ENCODE data around the gene FBLN1.

Gene FBLN1

DNA sequence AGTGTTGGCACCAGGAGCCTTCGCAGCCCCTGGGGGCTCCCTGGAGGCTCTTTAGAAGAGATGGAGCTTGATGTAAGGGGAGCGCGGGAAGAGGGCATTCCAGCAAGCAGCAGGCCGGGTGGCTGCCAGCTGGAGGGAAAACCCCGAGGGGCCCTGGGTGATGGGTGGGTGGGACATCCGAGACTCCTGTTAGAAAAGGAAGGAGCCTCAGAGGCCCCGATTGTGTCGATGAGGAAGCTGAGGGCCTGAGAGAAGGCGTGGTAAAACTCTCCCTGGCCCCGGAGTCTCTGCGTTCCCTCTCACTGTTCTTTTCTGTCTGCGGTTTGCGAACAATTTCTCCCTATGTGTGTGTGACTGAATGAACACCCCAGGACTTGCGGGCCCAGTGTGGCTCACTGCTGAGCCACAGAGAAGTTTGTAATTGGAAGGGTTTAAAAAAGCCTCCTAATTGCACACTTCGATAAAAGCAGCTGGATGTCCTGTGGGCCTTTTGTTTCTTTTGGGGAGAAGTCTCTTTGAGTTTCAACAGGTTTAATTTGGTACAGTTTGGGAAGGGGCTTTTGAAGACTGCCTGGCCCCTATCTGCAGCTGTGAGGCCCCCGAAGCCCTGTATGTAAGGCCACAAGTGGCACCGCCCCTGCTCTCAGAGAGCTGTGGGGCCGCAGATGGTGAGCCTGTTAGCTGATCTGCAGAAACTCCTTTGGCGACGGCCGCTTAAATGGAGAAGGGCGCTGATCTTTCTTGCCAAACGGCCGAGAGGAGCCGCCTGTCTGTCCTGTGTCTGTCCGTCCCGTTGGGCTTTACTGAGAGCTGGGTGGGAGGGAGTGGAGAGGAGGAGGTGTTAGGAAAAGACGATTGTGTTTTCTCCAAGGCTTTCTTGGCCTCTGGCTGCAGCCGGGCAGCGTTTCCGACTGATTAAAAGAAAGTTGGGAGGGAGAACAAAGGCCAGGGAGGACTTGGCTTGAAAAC lies 2.0 kb downstream of the FBLN1 start:
- DNase-seq (ENCODE audit: low read depth in 2 of 2): peak in 1 of 2 donors; percentile 3

DNA sequence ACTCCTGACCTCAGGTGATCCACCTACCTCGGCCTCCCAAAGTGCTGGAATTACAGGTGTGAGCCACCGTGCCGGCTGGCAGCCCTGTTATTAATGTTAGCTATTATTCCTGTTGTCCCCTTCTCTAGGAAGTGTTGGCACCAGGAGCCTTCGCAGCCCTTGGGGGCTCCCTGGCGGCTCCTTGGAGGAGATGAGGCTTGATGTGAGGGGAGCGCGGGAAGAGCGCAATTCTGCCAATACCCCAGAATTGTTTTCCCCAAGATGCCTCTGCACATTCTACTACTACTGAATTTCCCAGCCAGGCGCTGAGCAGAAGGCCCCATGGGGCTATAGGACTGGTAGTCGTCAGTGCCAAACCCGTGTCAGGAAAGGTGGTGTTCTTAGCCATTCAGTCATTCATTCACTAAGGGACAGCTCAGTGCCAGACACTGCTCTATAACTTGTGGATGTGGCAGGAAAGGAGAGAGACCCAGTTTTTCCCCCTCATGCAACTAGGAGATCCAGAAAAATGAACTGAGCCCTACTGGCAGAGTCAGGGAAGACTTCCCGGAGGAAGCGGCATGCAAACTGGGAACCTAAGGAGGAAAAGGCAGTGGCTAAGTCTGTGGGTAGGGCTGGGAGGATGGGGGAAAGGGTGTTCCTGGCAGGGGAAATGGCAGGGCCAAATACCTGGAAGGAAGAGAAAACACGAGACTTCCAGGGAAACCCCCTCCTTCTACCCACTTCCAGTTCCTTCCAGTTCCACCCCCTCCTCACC lies 3.5 kb downstream of the FBLN1 start:
- no peak for DNase-seq (ENCODE audit: low read depth in 2 of 2)

DNA sequence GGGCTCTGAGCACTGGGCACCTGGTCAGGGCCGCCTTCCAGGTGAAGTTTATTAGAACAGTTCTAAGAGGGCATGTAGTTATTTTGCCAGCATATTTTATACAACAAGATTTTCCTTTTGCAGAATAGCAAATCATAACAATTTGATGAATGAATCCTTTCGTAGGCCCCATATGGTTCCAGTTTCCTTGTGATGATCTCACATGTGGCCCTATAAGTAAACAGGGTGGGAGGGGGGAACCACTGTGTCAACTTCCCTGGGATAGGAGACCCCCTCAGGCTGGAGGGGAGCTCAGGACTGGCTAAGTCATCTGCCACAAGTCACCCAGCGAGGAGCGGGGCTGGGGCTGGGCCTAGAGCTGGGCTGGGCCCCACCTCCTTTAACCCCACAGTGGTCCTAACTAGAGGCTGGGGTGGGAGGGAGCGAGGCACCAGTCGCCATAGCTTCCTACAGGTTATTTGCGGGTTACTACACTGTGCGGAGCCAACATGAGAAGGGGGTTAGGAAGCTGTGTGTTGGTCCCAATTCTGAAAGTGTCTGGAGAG lies 4.2 kb downstream of the FBLN1 start:
- no peak for DNase-seq (ENCODE audit: low read depth in 2 of 2)

DNA sequence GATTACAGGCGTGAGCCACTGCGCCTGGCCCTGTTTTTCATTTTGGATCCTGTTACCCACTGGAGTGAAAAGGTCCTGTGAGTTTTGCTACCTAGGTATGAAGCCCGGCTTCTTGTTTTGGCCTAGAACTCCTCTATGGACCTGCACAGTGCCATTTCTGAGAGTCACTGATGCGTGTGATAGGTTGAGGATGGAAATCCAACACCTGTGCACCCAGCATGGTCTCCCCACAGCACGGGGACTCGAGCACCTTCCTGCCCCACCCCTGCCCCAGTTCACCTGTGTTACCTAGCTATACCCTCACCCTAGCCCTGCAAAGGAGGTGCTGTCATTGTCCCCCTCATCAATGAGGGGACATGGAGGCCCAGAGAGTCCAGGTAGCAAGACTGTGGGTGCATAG lies 5.1 kb downstream of the FBLN1 start:
- no peak for DNase-seq (ENCODE audit: low read depth in 2 of 2)

DNA sequence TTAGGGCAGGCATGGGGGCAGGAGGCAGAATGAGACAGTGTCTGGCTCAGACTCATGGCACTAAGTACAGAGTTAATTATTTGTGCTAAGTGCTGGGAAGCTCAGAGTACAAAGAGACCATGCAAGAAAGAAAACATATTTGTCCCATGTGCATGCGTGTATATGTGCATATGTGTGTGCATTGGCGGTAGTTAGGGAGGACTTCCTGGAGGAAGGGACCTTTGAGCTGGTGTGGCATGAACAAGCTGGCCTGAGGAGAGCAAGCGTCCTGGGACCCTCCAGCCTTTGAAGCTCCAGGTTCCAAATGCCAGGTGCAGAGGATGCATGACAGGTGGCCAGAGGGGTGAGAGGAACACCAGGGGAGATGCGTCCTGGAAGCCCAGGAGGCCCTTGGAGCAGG lies 6.1 kb downstream of the FBLN1 start:
- no peak for DNase-seq (ENCODE audit: low read depth in 2 of 2)

DNA sequence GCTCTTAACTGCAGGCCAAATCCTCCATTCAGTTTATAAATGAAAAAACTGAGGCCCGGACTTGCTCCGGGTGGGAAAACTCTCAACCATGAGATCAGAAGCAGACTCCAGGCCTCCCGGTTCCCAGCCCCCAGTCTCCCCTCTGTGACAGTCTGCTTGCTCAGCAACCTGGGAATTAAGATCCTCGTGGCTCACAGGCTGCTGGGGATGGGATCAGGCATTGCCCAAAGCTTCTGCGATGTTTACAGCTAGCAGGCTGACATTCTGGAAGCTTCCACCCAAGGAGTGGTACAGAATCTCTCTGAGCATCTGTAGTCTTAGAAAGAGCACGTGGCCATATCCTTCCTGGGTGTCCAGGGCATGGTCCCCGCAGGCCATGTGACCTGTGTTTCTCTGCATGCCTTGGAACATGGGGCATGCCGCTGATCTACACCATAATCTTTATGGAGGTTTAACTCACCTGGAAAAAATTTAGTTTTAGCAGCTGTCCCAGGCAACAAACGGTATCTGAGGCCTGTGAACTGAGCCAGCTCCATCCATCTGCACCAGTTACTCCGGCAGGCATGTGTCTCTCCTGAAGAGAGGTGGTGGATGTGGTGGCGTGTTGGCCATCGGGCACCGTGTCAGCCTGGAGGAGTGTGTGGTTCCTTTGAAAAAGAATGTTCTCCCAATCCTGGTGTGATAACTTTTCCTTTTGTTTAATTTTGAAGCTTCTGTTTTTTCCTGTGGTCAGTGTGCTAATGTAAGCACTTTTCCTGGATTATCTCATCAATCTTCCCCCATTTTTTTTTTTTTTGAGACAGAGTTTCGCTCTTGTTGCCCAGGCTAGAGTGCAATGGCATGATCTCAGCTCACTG lies 7.9 kb downstream of the FBLN1 start:
- DNase-seq (ENCODE audit: low read depth in 2 of 2): no peak

DNA sequence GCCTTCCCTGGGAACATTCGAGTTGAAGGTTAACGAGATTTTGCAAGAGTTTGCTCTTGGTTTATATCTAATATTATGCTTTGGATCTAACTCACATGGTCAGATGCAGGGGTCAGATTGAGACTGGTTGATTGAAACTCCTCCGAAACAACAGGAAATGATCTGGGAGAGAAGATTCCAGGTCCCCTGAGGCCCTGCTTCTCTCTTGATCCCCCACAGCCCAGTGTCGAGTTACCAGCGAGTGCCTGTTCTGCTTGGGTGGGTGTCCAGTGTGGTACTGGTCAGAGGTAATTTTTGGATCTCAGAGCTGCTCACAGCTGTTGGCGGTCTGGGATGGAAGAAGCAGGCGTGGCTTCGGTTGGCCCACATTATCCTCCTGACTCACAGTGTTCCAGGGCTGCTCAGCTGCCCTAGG lies 9.2 kb downstream of the FBLN1 start:
- no peak for DNase-seq (ENCODE audit: low read depth in 2 of 2)

DNA sequence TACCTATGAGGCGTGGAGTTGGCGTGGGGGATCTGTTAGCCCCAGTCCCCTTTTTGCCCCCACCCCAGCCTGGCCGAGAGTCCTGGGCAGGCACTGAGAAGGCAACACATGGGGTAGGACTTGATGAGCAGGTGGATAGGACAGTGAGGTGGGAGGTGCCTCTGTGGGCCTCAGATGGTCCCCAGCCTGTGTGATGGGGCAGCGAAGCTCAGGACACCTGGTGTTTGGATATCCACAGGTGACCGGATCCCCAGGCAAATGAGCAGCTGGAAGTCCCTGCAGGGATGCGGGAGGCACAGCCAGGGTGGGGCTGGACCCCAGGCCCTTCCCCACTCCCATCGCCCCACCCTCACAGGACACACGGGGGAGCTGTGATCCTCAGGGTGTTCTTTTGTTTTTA lies 9.7 kb downstream of the FBLN1 start:
- DNase-seq (ENCODE audit: low read depth in 2 of 2): no peak

DNA sequence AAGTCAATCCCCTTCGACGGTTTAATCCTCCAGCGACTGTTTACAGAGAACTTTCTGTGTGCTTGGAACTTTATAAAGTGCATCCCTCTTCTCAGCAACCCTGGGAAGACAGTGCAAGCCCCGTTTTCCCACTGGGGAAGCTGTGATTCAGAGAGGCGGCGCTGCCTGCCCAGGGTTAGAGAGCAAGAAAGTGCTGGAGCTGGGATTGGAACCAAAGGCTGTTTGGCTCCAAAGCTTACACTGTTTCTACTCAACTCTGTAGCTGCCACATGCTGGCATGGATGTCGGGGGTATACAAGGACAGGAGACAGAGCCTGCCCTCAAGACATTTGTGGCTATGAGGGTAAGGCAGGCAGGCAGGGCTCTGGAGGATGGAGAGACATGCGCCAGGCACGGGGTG lies 13.0 kb downstream of the FBLN1 start:
- no peak for DNase-seq (ENCODE audit: low read depth in 2 of 2)

DNA sequence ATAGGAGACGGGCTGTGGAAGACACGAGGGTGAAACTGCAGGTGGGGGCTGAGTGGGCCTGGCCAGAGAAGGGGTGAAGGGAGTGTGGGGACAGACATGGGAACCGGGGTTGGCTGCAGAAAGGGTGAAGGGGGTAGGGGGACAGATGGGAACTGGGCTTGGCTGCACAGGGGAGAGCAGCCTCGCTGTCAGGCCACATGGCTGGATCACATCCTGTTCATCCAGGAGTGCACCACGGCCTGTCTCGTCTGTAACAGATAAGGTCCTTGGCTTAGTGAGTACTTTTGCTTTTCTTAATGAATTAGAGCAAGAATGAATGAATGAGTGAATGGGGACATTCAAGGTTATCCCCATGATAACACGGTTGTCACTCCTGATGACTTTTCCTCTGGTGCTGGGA lies 13.5 kb downstream of the FBLN1 start:
- DNase-seq (ENCODE audit: low read depth in 2 of 2): no peak

DNA sequence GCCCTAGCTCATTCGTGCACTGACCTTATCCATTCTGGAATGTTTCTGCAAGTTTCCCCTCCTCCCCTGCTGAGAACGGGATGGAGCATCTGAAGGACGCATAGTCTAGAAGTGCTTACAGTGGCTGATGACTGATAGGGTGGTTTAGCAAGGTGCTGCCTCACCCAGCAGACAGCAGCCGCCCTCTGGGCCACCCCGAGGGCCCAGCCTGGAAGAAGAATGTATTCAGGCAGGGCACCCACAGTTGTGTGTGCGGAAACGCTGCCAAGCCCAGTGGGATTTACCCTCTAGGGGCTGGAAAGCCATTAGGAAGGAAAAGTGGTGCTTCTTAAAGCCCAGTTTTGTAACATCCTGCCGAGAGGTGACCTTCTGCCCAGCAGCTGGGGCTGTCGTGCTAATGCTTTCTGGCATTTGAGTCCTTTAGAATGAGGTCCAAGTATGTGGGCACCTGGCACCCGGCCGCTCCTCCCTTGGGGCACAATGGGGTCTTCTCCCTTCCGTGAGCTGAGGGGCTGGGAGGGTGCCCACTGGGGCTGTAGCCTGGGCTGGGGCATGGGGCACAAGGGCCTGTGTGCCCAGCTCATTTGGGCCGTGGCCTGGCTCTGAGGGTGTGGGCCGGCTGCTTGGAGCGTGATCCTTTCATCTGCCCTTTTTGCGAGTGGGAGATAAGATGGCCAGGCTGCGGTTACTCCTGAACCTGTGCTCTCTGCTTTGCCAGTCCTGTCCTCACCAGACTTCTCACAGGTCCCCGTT lies 14.4 kb downstream of the FBLN1 start:
- no peak for DNase-seq (ENCODE audit: low read depth in 2 of 2)

DNA sequence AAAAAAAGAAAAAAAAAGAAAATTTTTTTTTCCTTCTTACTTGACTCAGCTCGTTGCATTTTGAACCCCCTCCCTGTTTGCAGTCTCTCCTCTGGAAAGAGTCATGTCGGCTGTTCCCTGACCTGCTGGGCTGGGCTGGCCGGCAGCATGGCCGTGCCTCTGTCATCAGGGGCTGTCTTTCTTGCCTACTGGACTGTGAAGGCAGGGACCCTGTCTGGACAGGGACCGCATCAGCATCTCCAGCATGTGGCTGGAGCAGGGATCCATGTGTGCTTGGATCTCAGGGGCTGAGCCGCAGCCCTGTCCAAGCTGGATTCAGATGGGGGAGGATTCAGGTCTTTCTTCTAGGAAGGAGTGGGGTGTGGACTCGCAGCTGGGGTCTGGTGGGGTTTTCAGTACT lies 15.5 kb downstream of the FBLN1 start:
- no peak for DNase-seq (ENCODE audit: low read depth in 2 of 2)

DNA sequence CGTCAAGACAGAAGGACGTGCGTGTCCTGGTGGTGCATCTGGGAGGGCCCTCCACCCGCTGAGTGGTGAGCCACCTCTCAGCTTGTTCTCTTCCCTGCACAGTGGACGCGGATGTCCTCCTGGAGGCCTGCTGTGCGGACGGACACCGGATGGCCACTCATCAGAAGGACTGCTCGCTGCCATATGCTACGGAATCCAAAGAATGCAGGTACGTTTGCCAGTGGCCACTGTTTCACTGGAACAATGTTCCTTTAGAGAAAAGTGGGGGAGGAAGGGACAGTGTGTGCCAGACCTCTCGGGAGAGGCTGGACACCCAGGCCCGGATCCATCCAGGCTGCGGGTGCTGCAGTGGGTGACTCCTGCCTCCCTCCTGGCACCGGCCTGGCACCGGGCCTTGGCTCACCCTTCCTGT lies 15.9 kb downstream of the FBLN1 start:
- DNase-seq (ENCODE audit: low read depth in 2 of 2): no peak

DNA sequence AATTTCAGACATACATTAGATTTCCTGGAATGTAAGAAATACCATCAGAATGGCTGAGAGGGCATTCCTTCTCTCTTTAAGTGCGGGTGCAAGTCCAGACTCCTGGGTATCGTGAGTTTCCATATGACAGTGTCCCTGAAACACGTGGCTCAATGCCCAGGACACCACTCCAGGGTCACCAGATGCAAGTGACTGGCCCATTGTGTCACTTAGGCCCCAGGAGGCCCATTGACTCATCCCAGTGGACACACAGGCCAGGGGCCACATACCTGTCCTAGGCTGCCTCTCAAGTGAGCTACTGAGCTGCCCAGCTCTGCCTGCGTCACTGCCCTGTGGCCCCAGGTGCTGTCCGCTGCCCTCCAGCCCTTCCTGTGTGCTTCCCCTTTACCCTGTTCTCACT lies 18.5 kb downstream of the FBLN1 start:
- DNase-seq (ENCODE audit: low read depth in 2 of 2): no peak

DNA sequence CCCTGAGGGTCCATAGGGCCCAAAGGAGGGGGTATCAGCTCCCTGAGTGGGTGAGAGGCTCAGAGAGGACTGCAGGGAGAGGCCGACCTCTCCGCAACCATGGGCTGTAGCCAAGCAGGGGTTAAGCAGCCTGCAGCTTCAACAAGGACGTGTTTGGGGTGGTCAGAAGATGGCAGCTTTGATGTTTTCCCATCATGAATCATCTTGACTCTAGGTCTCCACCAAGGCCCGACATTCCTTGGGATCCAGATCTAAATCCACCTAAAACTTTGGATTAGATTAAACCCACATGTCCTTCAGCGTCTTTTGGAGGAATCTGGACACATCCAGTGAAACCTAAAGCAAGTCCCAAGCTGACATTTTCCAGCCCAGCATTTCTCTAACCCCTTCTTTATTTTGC lies 19.8 kb downstream of the FBLN1 start:
- no peak for DNase-seq (ENCODE audit: low read depth in 2 of 2)

DNA sequence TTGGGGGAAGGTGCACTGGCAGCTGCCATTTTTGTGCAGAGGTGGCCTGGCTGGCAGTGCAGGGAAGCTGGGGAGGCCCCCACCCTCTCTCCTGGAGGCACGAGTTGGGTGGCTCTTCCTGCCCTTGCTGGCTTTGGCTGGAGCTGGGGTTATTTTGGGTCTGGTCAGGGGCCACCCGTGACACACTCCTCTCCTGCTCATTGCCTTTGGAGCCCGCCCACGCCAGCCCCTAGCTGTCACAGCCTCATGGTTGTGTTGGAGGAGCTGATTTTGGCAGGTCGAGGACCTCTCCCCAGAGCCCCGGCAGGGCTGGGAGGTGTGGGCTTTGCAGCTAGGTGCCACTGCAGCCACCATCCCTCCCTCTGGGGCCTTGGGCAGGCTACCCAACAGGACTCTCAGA lies 21.5 kb downstream of the FBLN1 start:
- no peak for DNase-seq (ENCODE audit: low read depth in 2 of 2)

DNA sequence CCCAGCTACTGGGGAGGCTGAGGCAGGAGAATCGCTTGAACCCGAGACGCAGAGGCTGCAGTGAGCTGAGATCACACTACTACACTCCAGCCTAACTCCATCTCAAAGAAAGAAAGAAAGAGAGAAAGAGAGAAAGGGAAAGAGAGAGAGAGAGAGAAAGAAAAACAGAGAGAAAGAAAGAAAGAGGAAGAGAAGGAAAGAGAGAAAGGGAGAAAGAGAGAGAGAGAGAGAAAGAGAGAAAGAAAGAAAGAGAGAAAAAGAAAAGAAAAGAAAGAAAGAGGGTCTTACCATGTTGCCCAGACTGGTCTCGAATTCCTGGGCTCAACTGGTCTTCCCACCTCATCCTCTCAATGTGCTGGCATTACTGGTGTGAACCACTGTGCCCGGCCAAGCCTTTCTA lies 22.3 kb downstream of the FBLN1 start:
- DNase-seq (ENCODE audit: low read depth in 2 of 2): no peak

DNA sequence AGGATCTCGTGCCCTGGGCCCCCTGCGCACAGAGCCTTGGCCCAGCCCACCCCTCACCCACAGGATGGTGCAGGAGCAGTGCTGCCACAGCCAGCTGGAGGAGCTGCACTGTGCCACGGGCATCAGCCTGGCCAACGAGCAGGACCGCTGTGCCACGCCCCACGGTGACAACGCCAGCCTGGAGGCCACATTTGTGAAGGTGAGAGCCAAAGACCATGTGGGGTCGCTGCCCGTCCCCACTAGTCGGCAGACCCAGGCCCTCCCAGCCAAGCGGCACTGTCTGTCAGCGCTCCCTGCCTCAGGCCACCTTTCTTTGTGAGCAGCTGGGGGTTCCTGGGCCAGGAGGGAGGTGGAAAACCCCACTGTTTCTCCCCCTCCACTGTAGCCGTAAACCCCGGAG lies 22.8 kb downstream of the FBLN1 start:
- no peak for DNase-seq (ENCODE audit: low read depth in 2 of 2)

DNA sequence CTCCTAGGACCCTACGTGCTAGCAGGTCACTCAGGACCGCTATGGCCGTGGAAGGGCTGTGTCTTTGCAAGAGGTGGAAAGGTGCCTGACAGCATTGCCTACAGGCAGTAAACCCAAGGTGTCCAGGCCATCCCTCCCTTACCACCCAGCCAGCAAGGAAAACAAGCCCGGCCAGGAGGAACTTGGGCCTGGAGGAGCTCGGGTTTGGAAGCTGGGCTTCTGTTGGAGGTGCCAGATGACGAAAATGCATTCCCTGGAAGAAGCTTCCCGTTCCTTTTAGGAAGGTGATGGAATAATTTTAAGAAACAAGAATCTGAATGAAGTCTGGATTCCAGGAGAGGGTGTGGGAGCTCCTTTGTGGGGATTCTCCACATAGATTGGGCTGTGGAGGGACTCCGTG lies 23.6 kb downstream of the FBLN1 start:
- no peak for DNase-seq (ENCODE audit: low read depth in 2 of 2)

DNA sequence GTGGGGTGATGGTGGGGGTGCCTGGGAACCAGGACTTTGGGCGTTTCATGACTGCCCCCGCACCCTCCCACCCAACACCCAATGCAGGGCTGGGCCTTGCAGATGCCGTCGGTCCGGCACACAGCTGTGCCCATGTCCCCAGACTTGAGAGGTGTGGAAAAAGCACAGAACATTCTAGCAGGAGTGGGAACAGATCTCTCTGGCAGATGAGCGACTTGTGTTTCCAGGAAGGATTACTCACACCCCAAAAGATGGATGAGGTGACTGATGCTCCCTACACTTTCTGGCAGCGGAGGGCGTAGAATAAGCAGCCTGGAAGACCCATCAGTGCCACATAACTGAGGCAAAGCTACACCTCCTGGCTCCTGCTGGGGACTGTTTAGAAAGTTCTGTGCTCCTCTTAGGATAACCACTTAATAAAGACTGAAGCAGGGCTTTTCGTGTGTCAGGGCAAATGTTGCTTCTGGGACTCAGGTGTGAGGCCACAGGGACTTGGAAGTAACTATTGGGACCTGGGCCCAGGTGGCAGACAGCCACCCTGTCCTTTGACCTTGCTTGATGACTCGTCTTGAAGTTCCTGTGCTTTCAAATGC lies 24.2 kb downstream of the FBLN1 start:
- no peak for DNase-seq (ENCODE audit: low read depth in 2 of 2)

DNA sequence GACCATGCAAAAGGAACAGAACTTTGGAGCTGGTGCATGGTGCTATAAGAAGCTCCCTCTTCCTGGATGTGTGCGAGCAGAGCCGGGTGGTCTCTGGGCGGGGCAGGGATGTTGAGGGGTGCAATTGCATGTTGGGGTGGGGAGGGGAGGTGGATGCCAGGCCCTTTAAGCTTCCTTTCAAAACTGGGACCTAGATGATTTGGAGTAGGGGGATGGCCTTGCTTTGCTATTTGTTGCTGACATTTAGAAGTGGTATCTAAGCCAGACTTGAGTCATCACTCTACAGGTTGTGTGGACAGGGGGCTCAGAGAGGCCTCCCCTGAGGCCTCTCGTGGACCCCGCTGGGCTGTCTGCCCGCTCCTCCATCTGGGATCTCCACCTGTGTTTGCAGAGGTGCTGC lies 24.8 kb downstream of the FBLN1 start:
- no peak for DNase-seq (ENCODE audit: low read depth in 2 of 2)
